Sigmoid colon (tissue), 7 donors: Measurements from ENCODE around the gene KIAA1549. TPM values are rescaled to one million over a fixed set of nuclear protein-coding genes. Genes with fewer than 3 reads are reported as not detected.

Source experiments
- DNase-seq: peaks from one replicate; pipeline ENCODE4 v3.0.0-alpha.2; 2019
- H3K27ac ChIP-seq, 4 donors: fragments of 200-600 bp; sonication (generic); one replicate each; pipeline ENCODE4 v1.5.1; 2016 to 2019; ENCODE audit warnings: mild to moderate bottlenecking in 1 of 4
- H3K27me3 ChIP-seq, 3 donors: fragments of 200-600 bp; sonication (generic); one replicate each; pipeline ENCODE4 v1.5.1; 2019; ENCODE audit warnings: mild to moderate bottlenecking in 1 of 3
- H3K36me3 ChIP-seq, 4 donors: fragments of 200-600 bp; sonication (generic); one replicate each; pipeline ENCODE4 v1.5.1; 2016 to 2019
- H3K4me1 ChIP-seq, 4 donors: fragments of 200-600 bp; sonication (generic); one replicate each; pipeline ENCODE4 v1.5.1; 2017 to 2019
- H3K4me3 ChIP-seq, 4 donors: fragments of 200-600 bp; sonication (generic); one replicate each; pipeline ENCODE4 v1.5.1; 2017 to 2019; ENCODE audit warnings: mild to moderate bottlenecking in 2 of 4, moderate library complexity in 1 of 4
- H3K9me3 ChIP-seq, 4 donors: fragments of 200-600 bp in 3 of 4; sonication (generic) in 3 of 4; one replicate each; pipeline versions ENCODE4 v1.5.1 to v1.6.1; 2013 to 2019
- EP300 ChIP-seq, 4 donors: sonication (generic); formaldehyde crosslinking; IDR thresholded peaks; one replicate each; pipeline ENCODE4 v1.6.1; 2017; ENCODE audit warnings: antibody characterized with exemption in 4 of 4
- POLR2A ChIP-seq, 2 donors: fragments of 450-650 bp; IDR thresholded peaks; one replicate each; pipeline ENCODE4 v1.6.1; 2016; ENCODE audit warnings: antibody characterized with exemption in 2 of 2, mild to moderate bottlenecking in 2 of 2, moderate library complexity in 2 of 2
- POLR2AphosphoS5 ChIP-seq, 4 donors: sonication (generic); formaldehyde crosslinking; IDR thresholded peaks; one replicate each; pipeline ENCODE4 v1.6.1; 2017; ENCODE audit warnings: antibody characterized with exemption in 4 of 4
- WGBS, 2 donors: extraction: QIAGEN DNeasy Blood & Tissue Kit; methylation state at CpG; one replicate each; pipeline ENCODE4 v1.1.7; 2013; 5-methylcytosine and 5-hydroxymethylcytosine counted together
- intact Hi-C: fragments of 100-400 bp; cut with DNase I; formaldehyde crosslinking; loops from one replicate; pipeline ENCODE4 v1.15.1; 2023
- polyA plus RNA-seq, 3 donors: library from polyadenylated mRNA; stranded (reverse); fragments of 200-250 nt; gene quantifications; one replicate each; pipeline ENCODE4 v1.2.3, GENCODE V29; 2013
- total RNA-seq, 4 donors: library from RNA; depleted of rRNA; stranded (reverse); fragments of >200 nt; gene quantifications; one replicate each; pipeline ENCODE4 v1.1.0, GENCODE V29; 2016
- TF ChIP-seq, protein P1 (sequence below), 4 experiments: fragments of 450-650 bp in 3 of 4; fragments of 200-600 bp in 1 of 4; IDR thresholded peaks; one replicate each; pipeline ENCODE4 v1.5.1; 2016 to 2019; ENCODE audit warnings: antibody characterized with exemption in 4 of 4, mild to moderate bottlenecking in 3 of 4, moderate library complexity in 2 of 4
- donor health status: healthy with polysubstance abuse.
- donor health status: Bipolar disorder and iron deficiency.
- donor health status: healthy.

The KIAA1549 gene
- total and polyA plus RNA-seq, 7 donors = under 0.01 to 3.0 (median 1.1) TPM

DNA sequence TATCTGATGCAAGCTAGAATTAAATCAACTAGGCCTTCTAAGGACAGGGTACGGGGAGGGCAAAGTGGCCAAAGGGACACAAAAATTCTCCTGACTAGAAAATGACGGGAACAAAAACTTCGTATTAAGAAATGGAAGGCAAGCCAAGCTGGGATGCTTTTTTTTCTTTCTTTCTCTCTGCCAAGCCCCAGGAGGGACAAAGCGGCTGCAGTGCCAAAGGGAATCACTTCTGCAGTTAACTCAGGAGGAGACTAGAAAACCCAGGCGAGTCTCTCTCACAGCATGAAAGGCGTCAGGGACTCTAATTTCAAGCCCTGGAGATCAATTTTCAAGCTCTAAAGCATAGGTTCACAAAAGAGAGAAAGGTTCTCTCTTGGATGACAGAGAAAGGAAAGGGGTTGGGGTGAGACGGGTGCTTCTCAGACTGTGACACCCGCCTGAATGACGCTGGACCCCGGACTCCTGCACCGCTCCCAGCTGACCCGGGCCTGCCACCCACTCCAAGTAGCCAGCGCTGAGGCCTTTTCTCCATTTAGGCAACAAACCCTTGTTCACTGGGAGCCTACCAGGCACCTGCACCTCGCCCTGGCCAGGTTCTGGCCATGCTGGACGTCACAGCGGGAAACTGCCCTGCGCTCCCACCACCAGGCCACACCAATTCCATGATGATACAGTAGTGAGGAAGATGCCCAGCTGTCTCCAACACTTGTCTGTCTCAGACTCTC lies 56.5 kb downstream of the KIAA1549 start:
- TF ChIP-seq, protein P1, sequence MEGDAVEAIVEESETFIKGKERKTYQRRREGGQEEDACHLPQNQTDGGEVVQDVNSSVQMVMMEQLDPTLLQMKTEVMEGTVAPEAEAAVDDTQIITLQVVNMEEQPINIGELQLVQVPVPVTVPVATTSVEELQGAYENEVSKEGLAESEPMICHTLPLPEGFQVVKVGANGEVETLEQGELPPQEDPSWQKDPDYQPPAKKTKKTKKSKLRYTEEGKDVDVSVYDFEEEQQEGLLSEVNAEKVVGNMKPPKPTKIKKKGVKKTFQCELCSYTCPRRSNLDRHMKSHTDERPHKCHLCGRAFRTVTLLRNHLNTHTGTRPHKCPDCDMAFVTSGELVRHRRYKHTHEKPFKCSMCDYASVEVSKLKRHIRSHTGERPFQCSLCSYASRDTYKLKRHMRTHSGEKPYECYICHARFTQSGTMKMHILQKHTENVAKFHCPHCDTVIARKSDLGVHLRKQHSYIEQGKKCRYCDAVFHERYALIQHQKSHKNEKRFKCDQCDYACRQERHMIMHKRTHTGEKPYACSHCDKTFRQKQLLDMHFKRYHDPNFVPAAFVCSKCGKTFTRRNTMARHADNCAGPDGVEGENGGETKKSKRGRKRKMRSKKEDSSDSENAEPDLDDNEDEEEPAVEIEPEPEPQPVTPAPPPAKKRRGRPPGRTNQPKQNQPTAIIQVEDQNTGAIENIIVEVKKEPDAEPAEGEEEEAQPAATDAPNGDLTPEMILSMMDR (IDR thresholded peaks at IDR 0.05) = no peak
- TF ChIP-seq POLR2AphosphoS5 (IDR thresholded peaks at IDR 0.05) = no peak
- Histone ChIP-seq H3K36me3 (no peaks in the 10 kb centered on the region), H3K4me1 (no peaks in the 10 kb centered on the region), H3K27me3 (no peaks in the 10 kb centered on the region), H3K4me3 (no peak overlapping the region), H3K27ac (no peak overlapping the region), H3K9me3 (no peaks in the 10 kb centered on the region)
- intact Hi-C loops = no loop called here
- DNase-seq = no peak
- 78 to 84% methylated on average over 17 of the region's 17 CpGs for WGBS, 2 donors

DNA sequence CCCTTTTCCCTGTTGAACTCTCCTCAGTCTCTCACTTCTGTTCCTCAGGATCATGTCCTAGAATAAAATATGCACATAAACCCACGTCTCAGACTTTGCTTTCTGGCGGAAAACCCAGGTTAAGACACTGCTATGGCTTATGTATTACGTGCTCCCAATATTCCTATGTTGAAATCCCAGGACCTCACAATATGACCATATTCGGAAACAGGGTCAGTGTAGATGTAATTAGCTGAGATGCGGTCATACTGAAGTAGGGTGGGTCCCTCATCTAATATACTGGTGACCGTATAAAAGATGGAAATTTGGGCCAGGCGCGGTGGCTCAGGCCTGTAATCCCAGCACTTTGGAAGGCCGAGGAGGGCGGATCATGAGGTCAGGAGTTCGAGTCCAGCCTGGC lies 59.9 kb downstream of the KIAA1549 start:
- DNase-seq = no peak
- no peaks in the 10 kb centered on the region for H3K27me3 ChIP-seq
- H3K4me1 ChIP-seq = no peaks in the 10 kb centered on the region
- no peaks in the 10 kb centered on the region for H3K9me3 ChIP-seq
- H3K4me3 ChIP-seq = no peak overlapping the region
- WGBS, 2 donors = 96% methylated on average over 11 of the region's 11 CpGs
- no peak overlapping the region for H3K27ac ChIP-seq
- TF ChIP-seq POLR2AphosphoS5 (IDR thresholded peaks at IDR 0.05) (no peak), POLR2A (IDR thresholded peaks at IDR 0.05) (no peak), EP300 (IDR thresholded peaks at IDR 0.05) (no peak)
- TF ChIP-seq, protein P1 (IDR thresholded peaks at IDR 0.05) = no peak
- peaks cover 0 to 4% (median 0%) of the 10 kb centered on the region in 4 donors for H3K36me3 ChIP-seq
- intact Hi-C loops = no loop called here

DNA sequence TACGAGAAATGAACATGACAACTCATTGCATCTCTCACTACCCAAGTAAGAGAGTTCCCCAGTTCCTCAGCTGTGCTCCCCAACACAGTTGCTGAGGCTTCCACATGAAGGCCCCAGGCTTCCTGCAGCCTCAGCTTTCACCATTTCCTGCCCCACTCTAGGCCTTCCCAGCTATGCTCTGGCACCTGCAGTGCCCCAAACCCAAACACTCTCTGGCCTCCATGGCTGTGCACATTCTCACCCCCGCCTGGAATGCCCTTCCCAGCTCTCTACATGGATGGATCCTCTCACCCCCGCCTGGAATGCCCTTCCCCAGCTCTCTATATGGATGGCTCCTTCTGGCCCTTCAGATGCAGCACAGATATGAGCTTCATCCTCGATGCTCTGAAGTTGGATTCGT lies 61.3 kb downstream of the KIAA1549 start:
- H3K27ac ChIP-seq = no peak overlapping the region
- TF ChIP-seq, protein P1 (IDR thresholded peaks at IDR 0.05) = no peak
- TF ChIP-seq POLR2AphosphoS5 (IDR thresholded peaks at IDR 0.05) = no peak
- TF ChIP-seq EP300 (IDR thresholded peaks at IDR 0.05) = no peak
- WGBS, 2 donors = 75 to 90% methylated on average over 5 of the region's 5 CpGs
- H3K4me1 ChIP-seq = no peaks in the 10 kb centered on the region
- peaks cover 0 to 4% (median 0%) of the 10 kb centered on the region in 4 donors for H3K36me3 ChIP-seq
- no peak for DNase-seq
- no peaks in the 10 kb centered on the region for H3K27me3 ChIP-seq
- no peaks in the 10 kb centered on the region for H3K9me3 ChIP-seq
- no peak overlapping the region for H3K4me3 ChIP-seq
- intact Hi-C loops = no loop called here

DNA sequence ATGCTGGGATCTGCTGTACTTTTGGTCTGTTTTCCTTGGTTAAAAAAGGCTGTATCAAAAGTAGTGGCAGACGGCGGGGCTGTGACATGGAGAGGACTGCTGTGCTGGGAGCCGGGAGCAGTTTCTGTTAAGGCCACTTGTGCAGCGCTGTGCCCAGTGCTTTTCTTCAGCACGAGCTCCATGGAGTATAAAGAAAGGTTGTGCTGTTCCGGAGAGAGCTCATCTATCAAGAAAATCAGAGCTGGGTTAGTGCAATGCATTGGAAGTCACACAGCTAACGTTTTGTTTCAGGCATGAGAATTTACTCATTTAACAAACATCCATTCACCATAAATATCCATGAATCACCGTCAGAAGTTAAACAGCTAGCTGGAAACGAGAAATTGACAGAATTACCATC lies 62.0 kb downstream of the KIAA1549 start:
- Histone ChIP-seq H3K36me3 (peaks cover 0 to 4% (median 0%) of the 10 kb centered on the region in 4 donors), H3K27me3 (no peaks in the 10 kb centered on the region), H3K4me3 (no peak overlapping the region), H3K4me1 (no peaks in the 10 kb centered on the region), H3K9me3 (no peaks in the 10 kb centered on the region), H3K27ac (no peak overlapping the region)
- intact Hi-C loops = no loop called here
- TF ChIP-seq, protein P1 (IDR thresholded peaks at IDR 0.05) = no peak
- TF ChIP-seq POLR2A (IDR thresholded peaks at IDR 0.05) (no peak), POLR2AphosphoS5 (IDR thresholded peaks at IDR 0.05) (no peak), EP300 (IDR thresholded peaks at IDR 0.05) (no peak)
- DNase-seq = no peak
- 78 to 86% methylated on average over 9 of the region's 9 CpGs for WGBS, 2 donors

DNA sequence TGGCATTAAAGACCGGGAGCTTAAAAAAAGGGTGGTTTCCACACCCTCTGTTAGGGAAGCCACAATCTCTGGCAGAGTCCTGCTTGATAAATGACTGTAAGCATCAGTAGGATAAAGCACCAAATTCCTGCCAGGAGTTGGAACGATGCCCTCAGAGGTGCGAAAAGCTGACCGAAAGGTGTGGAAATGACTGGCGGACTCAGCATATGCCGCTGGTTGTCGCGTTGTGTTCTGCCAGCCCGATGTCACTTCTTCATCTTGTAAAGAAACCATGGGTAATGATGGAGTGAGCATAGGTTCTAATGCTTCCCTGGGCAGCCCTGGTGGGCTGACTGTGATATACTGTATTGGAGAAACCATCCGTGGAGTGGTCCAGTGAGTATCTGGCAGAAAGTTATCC lies 62.4 kb downstream of the KIAA1549 start:
- WGBS, 2 donors = 95 to 97% methylated on average over 10 of the region's 10 CpGs
- TF ChIP-seq, protein P1 (IDR thresholded peaks at IDR 0.05) = no peak
- no peak for TF ChIP-seq POLR2A (IDR thresholded peaks at IDR 0.05)
- TF ChIP-seq EP300 (IDR thresholded peaks at IDR 0.05) = no peak

More for the DNA sequence above, 62.4 kb downstream of the KIAA1549 start:
- intact Hi-C loops = no loop called here
- Histone ChIP-seq H3K27ac (no peak overlapping the region), H3K27me3 (no peaks in the 10 kb centered on the region), H3K36me3 (peaks cover 0 to 4% (median 0%) of the 10 kb centered on the region in 4 donors), H3K4me3 (no peak overlapping the region), H3K9me3 (no peaks in the 10 kb centered on the region), H3K4me1 (no peaks in the 10 kb centered on the region)
- DNase-seq = no peak
